ENCODE measurements around the gene GRM7.

Gene GRM7

GRCh38 chr3:7607083-7607482 lies 746.2 kb downstream of the GRM7 start:
- DNase-seq, result no peak

DNA sequence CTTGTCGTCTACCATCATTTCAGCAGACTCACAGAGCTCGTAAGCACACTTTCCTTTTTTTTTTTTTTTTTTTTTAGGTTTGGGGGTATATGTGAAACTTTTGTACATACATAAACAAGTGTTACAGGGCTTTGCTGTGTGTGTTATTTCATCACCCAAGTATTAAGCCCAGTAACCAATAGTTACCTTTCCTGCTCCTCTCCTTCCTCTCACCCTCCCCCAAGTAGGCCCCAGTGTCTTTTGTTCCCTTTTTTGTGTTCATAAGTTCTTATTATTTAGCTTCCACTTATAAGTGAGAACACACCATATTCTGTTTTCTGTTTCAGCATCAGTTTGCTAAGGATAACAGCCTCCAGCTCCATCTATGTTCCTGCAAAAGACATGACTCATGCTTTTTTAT lies 746.8 kb downstream of the GRM7 start:
- DNase-seq, result no peak

- DNase-seq, result no peak
Observed at GRCh38 chr3:7610634-7611033, 749.7 kb downstream of the GRM7 start.

GRCh38 chr3:7615043-7615442 lies 754.1 kb downstream of the GRM7 start:
- no peak for DNase-seq

DNA sequence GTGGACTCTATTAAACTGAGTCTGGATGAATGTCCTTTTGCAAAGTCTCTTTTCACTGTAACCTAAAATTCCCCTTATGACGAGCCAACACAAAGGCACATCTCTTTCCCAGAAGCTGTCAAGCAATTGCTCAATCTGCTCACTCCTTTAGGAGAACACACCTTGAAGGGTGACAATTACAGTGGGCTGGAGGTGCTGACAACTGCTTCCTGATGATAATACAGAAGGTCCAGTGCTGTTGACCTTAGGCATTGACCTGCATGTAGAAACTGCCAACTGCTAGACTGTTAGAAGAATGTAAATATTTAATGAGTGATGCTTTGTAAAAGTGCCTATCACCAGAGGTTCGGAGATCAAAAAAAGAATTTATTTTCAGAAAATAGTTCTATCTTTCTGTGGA lies 757.7 kb downstream of the GRM7 start:
- no peak for DNase-seq

DNA sequence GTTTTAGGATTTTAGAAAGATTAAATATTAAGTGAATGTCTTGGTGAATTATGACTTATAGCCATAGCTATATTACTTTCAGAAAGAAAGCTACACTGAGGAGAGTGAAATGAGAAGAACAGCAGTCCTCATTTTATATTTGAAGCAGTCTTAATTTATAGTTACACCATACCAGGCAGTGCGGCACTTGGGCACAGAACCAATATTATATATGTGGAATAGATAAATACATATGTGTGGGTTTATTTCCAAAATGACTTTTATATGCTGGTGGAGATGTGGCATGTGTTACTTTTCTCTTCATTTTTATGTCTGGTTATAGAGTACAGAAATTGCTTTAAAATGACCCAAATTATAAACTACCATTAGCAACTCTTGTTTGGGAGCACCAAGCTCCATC lies 759.5 kb downstream of the GRM7 start:
- DNase-seq, result no peak

DNA sequence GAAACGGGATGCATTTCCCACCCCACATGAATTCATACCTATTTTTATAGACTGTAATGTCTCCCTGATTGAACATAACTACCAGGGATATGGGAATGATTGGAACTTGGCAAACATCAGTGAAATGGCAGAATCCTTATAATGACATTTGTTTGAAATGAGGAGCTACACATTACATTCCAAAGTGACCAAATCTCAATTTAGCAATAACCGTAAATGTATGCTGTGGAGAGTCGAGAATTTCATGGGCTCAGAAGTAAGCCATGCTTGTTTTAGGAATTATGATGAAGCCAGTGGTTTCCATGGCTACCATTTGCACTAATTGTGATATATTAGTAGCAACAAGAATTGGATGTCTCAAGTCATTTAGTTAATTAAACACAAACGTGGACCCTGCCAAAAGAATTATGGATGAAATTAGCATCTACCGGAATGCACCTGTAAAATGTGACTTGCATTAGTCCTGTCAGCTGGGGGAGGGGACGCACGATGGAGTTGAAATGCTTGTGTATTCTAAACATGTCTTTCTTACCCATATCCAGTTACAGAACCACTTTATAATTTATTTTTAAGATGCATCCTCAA lies 760.2 kb downstream of the GRM7 start:
- DNase-seq, result no peak

- DNase-seq, result no peak
Observed at GRCh38 chr3:7621651-7622050, 760.7 kb downstream of the GRM7 start.

DNA sequence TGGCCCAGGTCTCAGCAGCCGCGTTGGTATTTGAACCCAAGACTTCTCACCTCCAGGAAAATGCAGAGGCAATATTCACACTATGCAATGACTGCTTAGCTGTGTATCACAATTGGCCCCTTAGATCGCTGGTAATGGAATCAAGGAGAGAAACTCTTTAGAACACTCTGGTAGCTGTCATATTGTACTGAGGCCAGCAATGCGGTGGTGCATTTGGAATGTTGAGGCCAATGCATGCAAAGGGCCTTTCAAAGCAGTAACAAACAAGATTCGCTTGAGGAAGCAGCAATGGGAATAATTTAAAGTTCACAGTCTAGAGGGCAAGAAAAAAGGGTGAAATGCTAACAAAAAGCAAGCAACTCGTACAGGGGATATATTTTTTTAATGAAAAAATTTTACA lies 764.1 kb downstream of the GRM7 start:
- no peak for DNase-seq

GRCh38 chr3:7630351-7630911 lies 769.5 kb downstream of the GRM7 start:
- no peak for DNase-seq

- no peak for DNase-seq
Observed at GRCh38 chr3:7630925-7631324, 770.0 kb downstream of the GRM7 start.

DNA sequence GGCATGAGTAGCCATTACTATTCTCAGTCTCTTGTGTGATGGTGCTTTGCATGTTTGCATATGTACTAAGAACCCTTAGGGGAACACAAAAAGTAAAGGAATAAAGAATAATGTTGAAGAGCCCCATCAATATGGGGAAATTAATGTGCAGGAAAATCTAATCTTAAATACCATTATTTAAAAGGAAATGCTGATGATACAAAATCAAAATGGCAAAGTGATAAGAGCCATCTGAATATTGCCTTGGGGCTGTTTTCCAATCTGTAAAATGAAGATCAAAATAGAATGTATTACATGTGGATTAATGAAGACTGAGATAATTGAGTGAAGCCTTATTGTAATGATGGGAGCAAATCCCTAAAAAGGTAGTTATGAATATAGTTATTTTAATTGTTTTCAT lies 771.4 kb downstream of the GRM7 start:
- no peak for DNase-seq

GRCh38 chr3:7637694-7638093 lies 776.8 kb downstream of the GRM7 start:
- no peak for DNase-seq

DNA sequence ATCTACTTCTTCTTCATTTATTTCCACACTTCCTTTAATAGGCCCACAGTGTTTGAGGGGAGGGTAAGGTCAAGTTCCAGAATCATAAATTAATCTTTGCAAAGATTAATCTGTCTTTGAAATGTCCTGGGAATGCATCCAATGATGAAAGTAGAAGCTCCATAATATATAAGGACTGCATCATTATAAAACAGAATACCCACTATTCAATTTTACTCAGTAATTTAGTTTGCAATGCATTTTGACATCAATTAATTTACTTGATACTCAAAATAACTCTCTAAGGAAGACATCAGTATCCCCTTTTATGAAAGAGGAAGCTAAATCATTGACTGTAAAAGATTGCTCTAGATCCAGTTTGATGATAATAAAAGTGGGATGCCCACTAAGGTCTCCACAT lies 777.2 kb downstream of the GRM7 start:
- DNase-seq, result no peak

DNA sequence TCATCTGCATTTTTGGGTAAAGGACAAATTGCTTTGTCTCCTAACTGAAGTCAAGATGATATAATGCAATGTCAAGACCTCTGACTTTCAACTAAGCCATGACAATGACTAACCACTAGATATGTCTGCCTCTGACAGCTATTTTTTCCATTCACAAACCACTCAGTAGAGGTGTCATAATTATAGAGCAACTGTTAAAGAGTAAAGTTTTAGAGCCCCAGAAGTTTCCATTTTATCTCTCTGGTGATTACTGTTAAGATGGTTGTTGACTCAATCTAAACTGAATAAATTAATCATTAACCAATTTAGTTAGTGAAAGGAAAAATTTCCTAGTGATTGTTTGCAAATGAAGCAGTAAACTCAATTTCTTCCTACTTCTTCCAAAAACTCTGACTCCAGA lies 779.9 kb downstream of the GRM7 start:
- no peak for DNase-seq

GRCh38 chr3:7646851-7647250 lies 785.9 kb downstream of the GRM7 start:
- no peak for DNase-seq

- no peak for DNase-seq
Observed at GRCh38 chr3:7650466-7650865, 789.6 kb downstream of the GRM7 start.

GRCh38 chr3:7651274-7651673 lies 790.4 kb downstream of the GRM7 start:
- DNase-seq, result no peak

GRCh38 chr3:7657214-7658112 lies 796.5 kb downstream of the GRM7 start:
- DNase-seq, result no peak

DNA sequence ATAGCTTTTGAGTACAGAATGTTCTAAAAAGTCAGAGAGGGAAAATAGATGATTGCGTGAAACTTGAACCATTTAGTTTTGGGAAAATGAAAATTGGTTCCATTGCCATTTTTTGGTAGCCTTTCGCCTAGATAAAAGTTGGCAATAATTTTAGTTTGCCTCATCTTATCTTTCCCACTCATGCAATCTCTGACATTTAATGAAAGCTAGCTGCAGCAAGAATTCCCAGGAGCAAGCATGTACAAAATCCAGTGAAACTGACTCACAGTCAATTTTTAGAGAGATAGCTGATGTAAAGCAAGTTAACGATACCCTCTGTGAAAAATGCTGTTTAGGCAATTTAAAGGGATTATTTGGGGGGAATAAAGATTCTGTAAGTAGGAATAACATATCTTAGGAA lies 797.4 kb downstream of the GRM7 start:
- no peak for DNase-seq

- no peak for DNase-seq
Observed at GRCh38 chr3:7659079-7659478, 798.2 kb downstream of the GRM7 start.

- DNase-seq, result no peak
Observed at GRCh38 chr3:7663771-7664170, 802.9 kb downstream of the GRM7 start.

- peak in 1 of 2 experiments; percentile 12 for DNase-seq
Observed at GRCh38 chr3:7667774-7668173, 806.9 kb downstream of the GRM7 start.

- no peak for DNase-seq
Observed at GRCh38 chr3:7669641-7670040, 808.7 kb downstream of the GRM7 start.

Measured in NCI-H524 (cell line).